HAP-1 (cell line): ENCODE data around the gene RPL28.
A peak's percentile ranks its signal among the peaks of the same experiment; 100 is the strongest.
"Not testable (repeated sequence)": the region's sequence is repeated elsewhere in the genome, so short reads cannot be mapped to it uniquely, and the experiment has no call there.

Experiments
- DNase-seq, 2 experiments: peaks; one replicate each; pipeline ENCODE4 v3.0.0-alpha.2; 2016 to 2020; ENCODE audit warnings: low spot score in 2 of 2
- H3K27me3 ChIP-seq: fragments of 250-450 bp; sonication (Bioruptor Pico); 2 replicates; pipeline ENCODE4 v1.5.1; 2020; ENCODE audit warnings: low read depth, mild to moderate bottlenecking, moderate library complexity
- H3K36me3 ChIP-seq: fragments of 250-450 bp; sonication (Bioruptor Pico); replicated peaks from 2 replicates; pipeline ENCODE4 v1.5.1; 2020; ENCODE audit warnings: mild to moderate bottlenecking
- H3K4me1 ChIP-seq: fragments of 250-450 bp; sonication (Bioruptor Pico); 2 replicates; pipeline ENCODE4 v1.5.1; 2020; ENCODE audit warnings: mild to moderate bottlenecking
- H3K4me3 ChIP-seq: fragments of 250-450 bp; sonication (Bioruptor Pico); 2 replicates; pipeline ENCODE4 v1.5.1; 2020; ENCODE audit warnings: mild to moderate bottlenecking, moderate library complexity
- H3K9me3 ChIP-seq: fragments of 250-450 bp; sonication (Bioruptor Pico); 2 replicates; pipeline ENCODE4 v1.5.1; 2020; ENCODE audit warnings: mild to moderate bottlenecking, moderate library complexity
- in situ Hi-C: fragments of 300-500 bp; cut with MboI; formaldehyde crosslinking; loops from 3 replicates; pipeline ENCODE4 v1.14.3; 2020; ENCODE audit warnings: low sequenced_read_pairs, inconsistent platforms, mixed read lengths

Gene RPL28

DNA sequence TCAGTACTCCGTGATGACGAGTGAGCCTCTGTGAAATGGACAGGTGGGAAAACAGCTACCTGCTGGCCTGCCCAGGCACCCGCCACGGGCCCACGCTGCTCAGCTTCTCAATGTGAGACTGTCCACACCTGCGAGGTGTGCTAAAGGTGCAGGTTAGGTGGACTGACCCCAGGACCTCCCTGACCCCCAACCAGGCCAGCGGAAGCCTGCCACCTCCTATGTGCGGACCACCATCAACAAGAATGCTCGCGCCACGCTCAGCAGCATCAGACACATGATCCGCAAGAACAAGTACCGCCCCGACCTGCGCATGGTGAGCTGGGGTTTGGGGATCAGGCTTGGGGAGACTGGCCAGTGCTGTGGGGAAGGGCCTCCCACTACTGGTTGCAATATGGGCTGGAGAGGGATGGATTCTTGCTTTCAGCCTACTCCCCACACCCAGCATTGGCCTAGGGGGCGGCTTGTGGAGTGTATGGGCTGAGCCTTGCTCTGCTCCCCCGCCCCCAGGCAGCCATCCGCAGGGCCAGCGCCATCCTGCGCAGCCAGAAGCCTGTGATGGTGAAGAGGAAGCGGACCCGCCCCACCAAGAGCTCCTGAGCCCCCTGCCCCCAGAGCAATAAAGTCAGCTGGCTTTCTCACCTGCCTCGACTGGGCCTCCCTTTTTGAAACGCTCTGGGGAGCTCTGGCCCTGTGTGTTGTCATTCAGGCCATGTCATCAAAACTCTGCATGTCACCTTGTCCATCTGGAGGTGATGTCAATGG, 2.2 kb downstream of the RPL28 start:
- in situ Hi-C loops: loop anchor here (10.0 kb wide), 1 partner anchor 83 kb away; no protein-coding TSS in a partner anchor
- Histone ChIP-seq H3K27me3 (no peaks in the 10 kb centered on the region), H3K9me3 (no peaks in the 10 kb centered on the region), H3K36me3 (peaks cover 56% of the 10 kb centered on the region), H3K4me1 (peaks cover 38% of the 10 kb centered on the region), H3K4me3 (peak overlapping the region; percentile 88)
- no peak for DNase-seq

DNA sequence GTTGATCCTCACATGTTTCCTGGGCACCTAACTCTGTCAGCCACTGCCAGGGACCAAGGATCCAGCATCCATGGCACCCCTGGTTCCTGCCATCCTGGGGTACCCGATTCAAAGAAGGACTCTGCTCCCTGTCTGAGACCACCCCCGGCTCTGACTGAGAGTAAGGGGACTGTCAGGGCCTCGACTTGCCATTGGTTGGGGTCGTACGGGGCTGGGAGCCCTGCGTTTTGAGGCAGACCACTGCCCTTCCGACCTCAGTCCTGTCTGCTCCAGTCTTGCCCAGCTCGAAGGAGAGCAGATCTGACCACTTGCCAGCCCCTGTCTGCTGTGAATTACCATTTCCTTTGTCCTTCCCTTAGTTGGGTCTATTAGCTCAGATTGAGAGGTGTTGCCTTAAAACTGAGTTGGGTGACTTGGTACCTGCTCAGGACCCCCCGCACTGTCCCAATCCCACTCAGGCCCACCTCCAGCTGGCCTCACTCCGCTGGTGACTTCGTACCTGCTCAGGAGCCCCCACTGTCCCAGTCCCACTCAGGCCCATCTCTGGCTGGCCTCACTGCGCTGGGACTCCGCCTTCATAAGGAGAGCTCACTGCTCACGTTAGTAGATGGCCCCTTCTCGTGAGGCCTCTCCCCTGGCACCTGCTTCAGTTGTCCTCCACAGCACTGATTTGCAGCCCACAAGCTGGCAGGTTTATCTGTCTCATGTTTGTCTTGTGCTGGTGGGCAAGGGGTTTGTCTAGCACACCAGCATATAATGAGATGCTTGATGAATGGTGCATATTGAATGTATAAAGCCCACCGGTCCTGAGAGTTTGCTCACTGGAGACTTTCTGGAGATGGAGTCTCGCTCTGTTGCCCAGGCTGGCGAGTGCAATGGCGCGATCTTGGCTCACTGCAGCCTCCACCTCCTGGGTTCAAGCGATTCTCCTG, 3.9 kb downstream of the RPL28 start:
- Histone ChIP-seq H3K4me3 (no peak overlapping the region), H3K36me3 (peaks cover 56% of the 10 kb centered on the region), H3K9me3 (no peaks in the 10 kb centered on the region), H3K4me1 (peaks cover 31% of the 10 kb centered on the region), H3K27me3 (no peaks in the 10 kb centered on the region)
- in situ Hi-C loops: loop anchor here (10.0 kb wide), 1 partner anchor 85 kb away; no protein-coding TSS in a partner anchor
- no peak for DNase-seq

DNA sequence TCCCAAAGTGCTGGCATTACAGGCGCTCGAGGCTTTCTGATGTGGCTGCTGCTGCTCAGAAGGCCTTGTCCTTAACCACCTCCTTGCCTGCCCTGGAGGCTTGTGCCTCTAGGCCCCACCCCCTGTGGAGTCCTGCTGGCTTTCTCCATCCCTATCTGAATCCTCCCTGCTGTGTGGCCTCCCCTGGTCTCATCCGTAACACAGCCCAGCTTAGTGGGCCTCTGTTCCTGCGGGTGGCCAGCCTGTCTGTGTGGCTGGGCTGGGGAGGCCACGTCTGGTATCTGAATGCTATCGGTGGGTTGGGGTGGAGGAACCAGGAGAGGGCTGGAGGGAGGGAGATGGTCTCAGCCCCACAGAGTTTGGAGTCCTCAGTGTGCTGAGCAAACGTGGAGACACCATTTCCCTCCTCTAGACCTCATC, 4.7 kb downstream of the RPL28 start:
- H3K4me3 ChIP-seq: no peak overlapping the region
- no peaks in the 10 kb centered on the region for H3K9me3 ChIP-seq
- H3K36me3 ChIP-seq: peaks cover 56% of the 10 kb centered on the region
- H3K4me1 ChIP-seq: peaks cover 27% of the 10 kb centered on the region
- DNase-seq: peak in 1 of 2 experiments; percentile 63
- in situ Hi-C loops: no loop called here
- no peaks in the 10 kb centered on the region for H3K27me3 ChIP-seq

DNA sequence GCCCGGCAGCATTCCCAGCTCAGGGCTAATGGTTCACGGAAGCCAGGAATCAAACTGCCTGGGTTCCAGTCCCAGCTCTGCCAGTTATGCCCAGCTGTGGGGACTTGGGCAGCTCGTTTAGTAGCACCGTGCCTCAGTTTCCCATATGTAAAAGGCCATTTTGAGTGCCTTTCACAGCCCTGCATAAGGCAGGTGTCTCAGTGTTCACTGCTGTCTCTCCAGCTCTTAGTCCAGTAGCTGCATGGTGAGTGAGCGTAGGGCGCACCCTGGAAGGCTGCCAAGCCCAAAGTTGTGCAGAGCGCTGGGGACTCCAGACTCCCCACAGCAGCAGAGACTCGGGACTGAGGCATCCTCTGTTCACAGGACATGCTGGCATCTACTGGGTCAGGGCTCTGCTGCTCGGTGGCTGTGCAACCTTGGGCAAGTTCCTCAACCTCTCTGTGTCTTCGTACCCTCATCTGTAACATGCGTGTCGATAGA, 5.5 kb downstream of the RPL28 start:
- peaks cover 52% of the 10 kb centered on the region for H3K36me3 ChIP-seq
- no peaks in the 10 kb centered on the region for H3K9me3 ChIP-seq
- in situ Hi-C loops: no loop called here
- DNase-seq: no peak
- H3K4me3 ChIP-seq: no peak overlapping the region
- no peaks in the 10 kb centered on the region for H3K27me3 ChIP-seq
- peaks cover 27% of the 10 kb centered on the region for H3K4me1 ChIP-seq

DNA sequence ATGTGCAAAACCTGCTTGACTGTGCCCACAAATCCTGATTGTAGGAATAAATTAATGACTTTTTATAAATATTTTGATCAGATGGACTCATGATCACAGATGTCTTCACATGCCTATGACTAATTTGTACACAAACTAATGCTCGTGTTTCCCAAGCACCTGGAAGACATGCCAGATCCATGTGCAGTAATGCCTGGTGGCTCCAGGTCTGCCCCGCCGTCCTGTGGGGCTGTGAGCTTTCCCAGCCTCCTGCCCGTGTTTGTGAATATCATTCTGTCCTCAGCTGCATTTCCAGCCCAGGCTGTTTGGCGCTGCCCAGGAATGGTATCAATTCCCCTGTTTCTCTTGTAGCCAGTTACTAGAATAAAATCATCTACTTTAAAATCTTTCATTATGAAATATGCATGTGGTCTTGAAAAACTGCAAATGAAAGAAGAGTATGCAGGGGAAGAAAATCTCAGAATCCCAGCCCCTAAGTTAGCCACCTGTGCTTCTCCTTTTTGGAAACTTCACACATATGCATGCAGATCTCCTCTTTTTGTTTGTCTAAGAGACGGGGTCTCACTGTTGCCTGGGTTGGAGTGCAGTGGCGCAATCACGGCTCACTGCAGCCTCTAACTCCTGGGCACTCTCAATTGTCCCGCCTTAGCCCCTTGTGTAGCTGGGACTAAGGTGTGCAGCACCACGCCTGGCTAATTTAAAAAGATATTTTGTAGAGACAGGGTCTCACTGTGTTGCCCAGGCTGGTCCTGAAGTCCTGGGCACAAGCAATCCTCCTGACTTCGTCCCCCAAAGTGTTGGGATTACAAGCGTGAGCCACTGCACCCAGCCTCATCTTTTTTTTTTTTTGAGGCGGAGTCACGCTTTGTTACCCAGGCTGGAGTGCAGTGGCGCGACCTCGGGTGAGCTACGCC, 6.2 kb downstream of the RPL28 start:
- in situ Hi-C loops: no loop called here
- H3K27me3 ChIP-seq: no peaks in the 10 kb centered on the region
- peaks cover 27% of the 10 kb centered on the region for H3K4me1 ChIP-seq
- no peak overlapping the region for H3K4me3 ChIP-seq
- H3K36me3 ChIP-seq: peaks cover 44% of the 10 kb centered on the region
- no peaks in the 10 kb centered on the region for H3K9me3 ChIP-seq
- DNase-seq: no peak

DNA sequence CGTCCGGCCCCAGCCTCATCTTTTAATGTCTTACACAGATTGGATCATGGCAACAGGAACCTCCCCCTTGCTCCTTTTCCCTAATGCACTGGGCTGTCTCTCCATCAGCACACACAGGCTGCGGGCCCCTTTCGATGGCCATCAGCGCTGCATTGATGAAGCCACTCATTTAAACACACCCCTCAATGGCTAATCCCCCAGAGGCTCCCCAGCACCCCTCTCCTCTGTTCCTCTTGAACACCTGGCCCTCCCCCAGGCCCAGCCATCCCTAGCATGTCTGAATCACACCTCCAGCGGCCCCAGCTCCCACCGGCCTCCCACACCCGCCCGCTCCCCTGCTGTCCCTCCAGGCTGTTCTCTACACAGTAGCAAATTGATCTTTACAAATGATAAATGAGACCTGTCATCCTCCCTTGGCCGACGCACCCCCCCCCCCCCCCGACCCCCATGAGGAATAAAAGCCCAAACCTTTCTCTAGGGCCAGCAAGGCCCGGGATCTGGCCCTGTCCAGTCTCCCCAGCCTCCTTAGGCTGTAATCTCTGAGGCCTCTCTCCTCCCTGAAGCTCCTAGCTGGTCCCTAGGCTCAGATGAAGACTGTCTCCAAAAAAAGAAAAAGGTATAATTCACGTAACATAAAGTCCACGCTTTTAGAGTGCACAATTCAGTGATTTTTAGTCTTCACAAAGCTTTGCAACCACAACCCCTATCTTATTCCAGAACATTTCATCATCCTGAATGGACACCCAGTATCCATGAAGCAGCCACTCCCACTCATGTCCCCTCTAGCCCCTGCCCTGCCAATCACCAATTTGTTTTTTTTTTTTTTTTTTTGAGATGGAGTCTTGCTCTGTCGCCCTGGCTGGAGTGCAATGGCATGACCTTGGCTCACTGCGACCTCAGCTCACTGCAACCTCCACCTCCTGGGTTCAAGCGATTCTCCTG, 7.4 kb downstream of the RPL28 start:
- DNase-seq: no peak
- Histone ChIP-seq H3K9me3 (no peaks in the 10 kb centered on the region), H3K4me3 (no peak overlapping the region), H3K36me3 (peaks cover 33% of the 10 kb centered on the region), H3K27me3 (no peaks in the 10 kb centered on the region), H3K4me1 (peaks cover 17% of the 10 kb centered on the region)
- in situ Hi-C loops: no loop called here

DNA sequence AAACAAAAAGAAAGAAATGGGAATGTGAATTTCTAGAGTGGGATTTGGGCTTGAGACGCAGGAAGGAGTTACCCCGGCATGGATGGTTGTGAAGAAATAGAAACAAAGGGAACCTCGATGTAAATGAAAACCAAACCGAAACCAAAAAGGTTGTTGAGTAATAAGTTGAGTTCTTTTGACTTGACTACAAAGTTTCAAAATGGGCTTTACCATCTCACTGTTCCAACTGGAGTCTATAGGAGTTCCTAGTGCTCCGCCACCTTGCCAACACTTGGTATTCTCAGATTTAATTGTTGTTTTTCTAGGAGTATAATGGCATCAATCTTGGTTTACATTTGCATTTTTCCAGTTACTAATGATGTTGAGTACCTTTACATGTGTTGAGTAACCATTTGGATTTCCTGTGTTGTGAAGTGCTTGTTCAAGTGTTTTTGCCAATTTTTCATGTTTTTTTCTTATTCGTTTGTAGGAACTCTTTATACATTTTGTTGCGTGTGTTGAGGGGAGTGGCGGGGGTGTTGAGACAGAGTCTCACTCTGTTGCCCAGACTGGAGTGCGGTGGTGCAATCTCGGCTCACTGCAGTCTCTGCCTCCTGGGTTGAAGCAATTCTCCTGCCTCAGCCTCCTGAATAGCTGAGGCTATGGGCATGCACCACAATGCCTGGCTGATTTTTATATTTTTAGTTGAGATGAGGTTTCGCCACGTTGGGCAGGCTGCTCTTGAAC, 12.6 kb downstream of the RPL28 start:
- Histone ChIP-seq H3K27me3 (no peaks in the 10 kb centered on the region), H3K36me3 (peaks cover 28% of the 10 kb centered on the region), H3K4me3 (no peak overlapping the region), H3K9me3 (no peaks in the 10 kb centered on the region), H3K4me1 (no peaks in the 10 kb centered on the region; the same call in 1 of the 2 replicates)
- no peak for DNase-seq
- in situ Hi-C loops: no loop called here

DNA sequence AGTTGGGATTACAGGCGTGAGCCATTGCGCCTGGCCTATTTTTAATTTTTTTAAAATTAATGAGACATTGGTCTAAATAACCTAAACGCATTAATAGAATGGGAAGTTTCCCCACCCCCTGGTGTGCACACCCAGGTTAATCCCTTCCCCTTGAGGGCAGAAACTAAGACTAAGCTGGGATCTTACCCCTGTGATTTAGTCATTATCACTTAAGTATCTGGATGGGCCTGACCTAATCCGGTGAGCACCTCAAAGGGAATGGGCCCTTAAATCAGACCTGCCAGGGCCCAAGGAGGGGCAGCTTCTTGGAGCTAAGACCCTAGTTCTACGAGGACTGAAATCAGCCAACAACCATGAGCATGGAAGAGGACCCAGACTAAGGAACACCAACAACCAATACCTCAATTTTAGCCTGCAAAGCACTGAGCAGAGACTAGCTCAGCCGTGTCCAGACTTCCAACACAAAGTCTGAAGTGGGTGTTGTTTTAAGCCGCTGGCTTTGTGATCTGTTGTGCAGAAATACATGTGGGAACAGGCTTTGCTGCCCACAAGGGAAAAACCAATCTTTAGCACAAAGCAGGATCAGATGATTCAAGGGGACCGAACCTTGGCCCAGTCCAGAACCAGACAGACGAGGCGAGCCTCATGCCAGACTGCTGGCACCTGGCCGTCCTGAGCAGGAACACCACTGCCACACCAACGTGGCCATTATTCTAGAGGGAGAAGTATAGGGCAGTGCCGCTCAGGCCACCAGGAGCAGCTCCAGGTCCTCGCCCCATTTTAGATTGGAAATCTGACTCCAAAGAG, 14.8 kb downstream of the RPL28 start:
- H3K27me3 ChIP-seq: no peaks in the 10 kb centered on the region
- in situ Hi-C loops: no loop called here
- H3K4me1 ChIP-seq: peaks cover under 1% of the 10 kb centered on the region
- H3K9me3 ChIP-seq: no peaks in the 10 kb centered on the region
- no peak for DNase-seq
- H3K4me3 ChIP-seq: no peak overlapping the region
- peaks cover 49% of the 10 kb centered on the region for H3K36me3 ChIP-seq

DNA sequence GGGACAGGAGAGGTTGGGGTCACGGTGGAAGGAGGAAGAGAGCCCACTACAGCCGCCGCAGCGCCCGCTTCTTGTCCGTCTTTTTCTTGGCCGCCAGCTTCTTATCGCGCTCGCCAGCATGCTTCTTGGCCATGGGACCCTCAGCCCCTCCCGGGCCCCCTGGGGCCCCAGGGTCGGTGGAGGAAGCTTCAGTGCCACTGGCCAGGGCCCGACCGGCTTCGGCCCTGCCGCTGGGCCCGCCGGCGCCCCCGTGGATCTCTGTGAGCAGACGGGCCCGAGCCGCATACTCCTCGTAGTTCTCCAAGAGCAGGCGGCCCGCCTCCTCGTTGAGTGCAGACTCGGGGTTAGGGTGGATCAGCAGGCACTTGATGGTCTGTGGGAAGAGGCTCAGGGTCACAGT, 15.7 kb downstream of the RPL28 start:
- H3K9me3 ChIP-seq, H3K4me3 ChIP-seq, H3K4me1 ChIP-seq, in situ Hi-C loops, H3K27me3 ChIP-seq, DNase-seq: not testable (repeated sequence)
- H3K36me3 ChIP-seq: peaks cover 58% of the 10 kb centered on the region

DNA sequence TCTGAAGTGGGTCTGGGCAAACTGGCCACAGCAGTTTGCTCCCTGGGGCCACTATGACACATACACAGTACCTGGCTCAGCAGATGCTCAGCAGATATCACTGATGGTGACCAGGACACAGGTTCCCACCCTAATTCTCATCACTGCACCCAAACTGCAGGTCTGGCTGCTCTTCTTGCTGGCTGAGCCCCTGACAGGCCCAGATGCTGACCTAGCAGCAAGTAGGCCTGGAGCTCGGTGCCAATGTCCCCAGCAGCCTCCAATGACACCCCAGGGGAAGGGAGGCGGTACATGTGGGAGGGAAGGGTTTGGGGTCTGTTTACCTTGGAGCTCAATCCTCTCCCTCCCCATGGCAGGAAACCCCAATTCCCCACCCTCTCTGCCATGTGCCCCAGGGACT, 16.8 kb downstream of the RPL28 start:
- Histone ChIP-seq H3K4me1 (peaks cover 12% of the 10 kb centered on the region), H3K36me3 (peaks cover 68% of the 10 kb centered on the region), H3K4me3 (no peak overlapping the region), H3K9me3 (no peaks in the 10 kb centered on the region), H3K27me3 (no peaks in the 10 kb centered on the region)
- in situ Hi-C loops: no loop called here
- DNase-seq: no peak

DNA sequence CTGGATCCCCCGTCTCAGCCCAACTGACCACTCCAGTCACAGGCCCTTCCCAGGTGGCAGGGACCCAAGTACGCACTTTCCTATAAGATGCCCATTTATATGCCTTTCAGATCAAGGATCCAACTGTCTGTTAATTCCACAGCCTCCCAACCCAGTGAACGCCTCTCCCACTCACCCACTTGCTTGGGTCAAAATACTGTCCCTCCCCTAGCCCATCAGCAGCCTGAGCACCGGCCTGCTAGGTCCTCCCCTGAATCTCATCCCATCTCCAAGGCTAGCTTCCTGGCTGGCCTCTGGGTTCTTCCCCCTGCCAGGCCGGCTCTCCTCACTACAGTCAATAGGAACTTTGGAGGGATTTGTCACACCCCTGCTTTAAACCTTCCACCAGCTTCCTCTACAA, 19.9 kb downstream of the RPL28 start:
- in situ Hi-C loops: no loop called here
- Histone ChIP-seq H3K9me3 (peaks cover 4% of the 10 kb centered on the region; the same call in 1 of the 2 replicates), H3K27me3 (no peaks in the 10 kb centered on the region), H3K4me3 (peak overlapping the region; percentile 94), H3K36me3 (peaks cover 64% of the 10 kb centered on the region), H3K4me1 (peaks cover 17% of the 10 kb centered on the region)
- DNase-seq: no peak
